Kidney (tissue), 14 donors: ENCODE data around the gene SCMH1. TPM values are rescaled to one million over a fixed set of nuclear protein-coding genes. Genes with fewer than 3 reads are reported as not detected.

Experiments used
- DNase-seq, 5 donors: peaks; one replicate each; pipeline ENCODE4 v3.0.0-alpha.2; 2013 to 2020
- FAIRE-seq: peaks from 2 replicates; lab custom pipeline; 2012; peaks lifted over from hg19 to GRCh38; lab: Jason Lieb, UNC
- H3K27ac ChIP-seq, 2 donors: one replicate each; pipeline ENCODE4 v1.7.0; 2013; ENCODE audit warnings: low read depth in 2 of 2, low read length in 2 of 2, inconsistent platforms in 1 of 2
- H3K27me3 ChIP-seq: one replicate; pipeline ENCODE4 v1.7.1; 2013; ENCODE audit warnings: low read length, inconsistent platforms; ENCODE audit not compliant: control insufficient read depth, insufficient read depth
- H3K36me3 ChIP-seq, 3 donors: one replicate each; pipeline versions ENCODE4 v1.7.0 to v1.7.1; 2013; ENCODE audit warnings: low read length in 3 of 3, control low read depth in 1 of 3, inconsistent platforms in 1 of 3; ENCODE audit not compliant: insufficient read depth in 3 of 3, control insufficient read depth in 2 of 3
- H3K4me1 ChIP-seq, 3 donors: one replicate each; pipeline versions ENCODE4 v1.7.0 to v1.7.1; 2013; ENCODE audit warnings: low read length in 3 of 3, inconsistent platforms in 1 of 3, low read depth in 1 of 3; ENCODE audit not compliant: control insufficient read depth in 2 of 3, insufficient read depth in 2 of 3
- H3K4me3 ChIP-seq, 3 donors: one replicate each; pipeline versions ENCODE4 v1.7.0 to v1.8.1; 2013; ENCODE audit warnings: low read length in 3 of 3, control low read depth in 1 of 3, inconsistent platforms in 1 of 3
- H3K9ac ChIP-seq, 3 donors: one replicate each; pipeline versions ENCODE4 v1.7.0 to v1.7.1; 2013; ENCODE audit warnings: low read length in 3 of 3, control low read depth in 1 of 3, inconsistent platforms in 1 of 3
- H3K9me3 ChIP-seq, 3 donors: one replicate each; pipeline versions ENCODE4 v1.7.0 to v1.7.1; 2013; ENCODE audit warnings: low read length in 3 of 3, control low read depth in 1 of 3, inconsistent platforms in 1 of 3; ENCODE audit not compliant: control insufficient read depth in 2 of 3, insufficient read depth in 1 of 3
- intact Hi-C: fragments of 100-400 bp; cut with DNase I; formaldehyde crosslinking; loops from one replicate; pipeline ENCODE4 v1.11.1; 2022
- polyA plus RNA-seq: library from polyadenylated mRNA; stranded (reverse); fragments of 350-450 nt; fragmentation: Illumina TruSeq; extraction: RNeasy Lipid Tissue Mini Kit (QIAGEN cat#74804); gene quantifications from one replicate; pipeline ENCODE4 v1.2.3, GENCODE V29; 2014; ENCODE audit warnings: low read depth, low replicate concordance; ENCODE audit not compliant: insufficient read depth
- total RNA-seq: library from RNA; stranded (reverse); fragmentation: NEBNext Ultra II Directional; extraction: Animal tissue kit (Norgen Biotek cat#: 25700); gene quantifications from one replicate; pipeline ENCODE4 v1.2.1, GENCODE V29; 2021
- TF ChIP-seq, protein P1 (sequence below): IDR thresholded peaks from 3 replicates; pipeline ENCODE4 v1.5.1; 2012; ENCODE audit warnings: mild to moderate bottlenecking, moderate library complexity, borderline replicate concordance; ENCODE audit not compliant: insufficient read depth; ENCODE audit errors: extremely low read depth
- donor health status: control.
- donor health status: control.
- donor health status: control.
- donor health status: control.
- donor health status: control.
- donor health status: DM: yes; HTN: yes; CAD: no.
- donor health status: Normal renal cell carcinoma (clear cell type).

The SCMH1 gene
- total and polyA plus RNA-seq, 2 donors from 2014 or later, result 26.4 to 58.3 TPM

DNA sequence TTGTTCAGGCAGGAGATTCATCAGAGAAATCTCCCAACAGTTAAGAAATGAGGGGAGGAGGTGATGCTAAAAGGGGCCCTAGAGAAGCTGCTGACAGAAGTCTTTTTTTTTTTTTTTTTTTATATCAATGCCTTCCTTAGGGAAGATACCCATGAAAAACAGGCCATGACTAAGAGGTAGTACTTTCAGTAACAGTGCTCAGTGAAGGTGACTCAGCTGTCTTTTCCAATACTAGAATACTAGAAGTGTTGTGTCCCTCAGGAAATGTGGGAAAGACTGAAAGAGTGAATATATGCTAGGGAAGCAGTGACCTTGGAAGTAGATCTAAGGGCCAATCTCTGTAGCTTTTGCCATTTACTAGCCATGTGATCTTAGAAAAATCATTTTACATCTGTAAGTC, 168.1 kb downstream of the SCMH1 start:
- Histone ChIP-seq H3K9ac (no peak overlapping the region), H3K4me1 (no peaks in the 10 kb centered on the region), H3K27me3 (no peaks in the 10 kb centered on the region), H3K4me3 (no peak overlapping the region), H3K9me3 (no peaks in the 10 kb centered on the region), H3K27ac (no peak overlapping the region), H3K36me3 (peaks cover 0 to 9% (median 0%) of the 10 kb centered on the region in 3 donors)
- intact Hi-C loops, result no loop called here
- FAIRE-seq (no peak), DNase-seq (no peak)
- TF ChIP-seq, protein P1, sequence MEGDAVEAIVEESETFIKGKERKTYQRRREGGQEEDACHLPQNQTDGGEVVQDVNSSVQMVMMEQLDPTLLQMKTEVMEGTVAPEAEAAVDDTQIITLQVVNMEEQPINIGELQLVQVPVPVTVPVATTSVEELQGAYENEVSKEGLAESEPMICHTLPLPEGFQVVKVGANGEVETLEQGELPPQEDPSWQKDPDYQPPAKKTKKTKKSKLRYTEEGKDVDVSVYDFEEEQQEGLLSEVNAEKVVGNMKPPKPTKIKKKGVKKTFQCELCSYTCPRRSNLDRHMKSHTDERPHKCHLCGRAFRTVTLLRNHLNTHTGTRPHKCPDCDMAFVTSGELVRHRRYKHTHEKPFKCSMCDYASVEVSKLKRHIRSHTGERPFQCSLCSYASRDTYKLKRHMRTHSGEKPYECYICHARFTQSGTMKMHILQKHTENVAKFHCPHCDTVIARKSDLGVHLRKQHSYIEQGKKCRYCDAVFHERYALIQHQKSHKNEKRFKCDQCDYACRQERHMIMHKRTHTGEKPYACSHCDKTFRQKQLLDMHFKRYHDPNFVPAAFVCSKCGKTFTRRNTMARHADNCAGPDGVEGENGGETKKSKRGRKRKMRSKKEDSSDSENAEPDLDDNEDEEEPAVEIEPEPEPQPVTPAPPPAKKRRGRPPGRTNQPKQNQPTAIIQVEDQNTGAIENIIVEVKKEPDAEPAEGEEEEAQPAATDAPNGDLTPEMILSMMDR, result no peak

GRCh38 chr1:41072051-41072450, 170.1 kb downstream of the SCMH1 start:
- no peaks in the 10 kb centered on the region for H3K9me3 ChIP-seq
- no peak overlapping the region for H3K4me3 ChIP-seq
- no peaks in the 10 kb centered on the region for H3K4me1 ChIP-seq
- TF ChIP-seq, protein P1, result no peak
- H3K27ac ChIP-seq, result no peak overlapping the region
- H3K27me3 ChIP-seq, result no peaks in the 10 kb centered on the region
- peaks cover 0 to 9% (median 0%) of the 10 kb centered on the region in 3 donors for H3K36me3 ChIP-seq
- DNase-seq (no peak), FAIRE-seq (no peak)
- intact Hi-C loops, result no loop called here
- H3K9ac ChIP-seq, result no peak overlapping the region

GRCh38 chr1:41056907-41057306, 185.2 kb downstream of the SCMH1 start:
- DNase-seq (no peak), FAIRE-seq (no peak)
- no peaks in the 10 kb centered on the region for H3K9me3 ChIP-seq

More at GRCh38 chr1:41056907-41057306, 185.2 kb downstream of the SCMH1 start:
- intact Hi-C loops, result no loop called here
- TF ChIP-seq, protein P1, result no peak
- Histone ChIP-seq H3K4me1 (no peaks in the 10 kb centered on the region), H3K9ac (no peak overlapping the region), H3K27ac (no peak overlapping the region), H3K4me3 (no peak overlapping the region), H3K36me3 (peaks cover 0 to 4% (median 2%) of the 10 kb centered on the region in 3 donors), H3K27me3 (no peaks in the 10 kb centered on the region)
